Heart left ventricle (tissue), 16 donors: Measurements from ENCODE around the gene MYO1B. TPM values are rescaled to one million over a fixed set of nuclear protein-coding genes. Genes with fewer than 3 reads are reported as not detected.

Source experiments
- ATAC-seq, 4 donors: fragments of 200-7000 bp; cut with Tn5 transposase; one replicate each; pipeline ENCODE4 v1.9.1; 2020 to 2022; ENCODE audit warnings: moderate library complexity in 4 of 4, mild to moderate bottlenecking in 3 of 4, moderate number of reproducible peaks in 1 of 4
- DNase-seq, 5 donors: peaks; one replicate each; pipeline ENCODE4 v3.0.0-alpha.2; 2020
- H3K27ac ChIP-seq, 12 donors: fragments of 200-600 bp; sonication (generic) in 4 of 12; one replicate each; pipeline versions ENCODE4 v1.5.0 to v1.8.0; 2016 to 2022; ENCODE audit warnings: mild to moderate bottlenecking in 2 of 12
- H3K27me3 ChIP-seq, 9 donors: fragments of 200-600 bp; sonication (generic) in 2 of 9; one replicate each; pipeline versions ENCODE4 v1.5.1 to v1.8.0; 2016 to 2022; ENCODE audit warnings: mild to moderate bottlenecking in 3 of 9
- H3K36me3 ChIP-seq, 9 donors: fragments of 200-600 bp; sonication (generic) in 2 of 9; one replicate each; pipeline versions ENCODE4 v1.5.0 to v1.8.0; 2018 to 2022; ENCODE audit warnings: mild to moderate bottlenecking in 2 of 9
- H3K4me1 ChIP-seq, 12 donors: fragments of 200-600 bp; sonication (generic) in 4 of 12; one replicate each; pipeline versions ENCODE4 v1.5.0 to v1.8.0; 2016 to 2022; ENCODE audit warnings: mild to moderate bottlenecking in 3 of 12
- H3K4me3 ChIP-seq, 12 donors: fragments of 200-600 bp; sonication (generic) in 4 of 12; one replicate each; pipeline versions ENCODE4 v1.5.0 to v1.8.0; 2017 to 2022; ENCODE audit warnings: mild to moderate bottlenecking in 9 of 12, moderate library complexity in 4 of 12
- H3K9me3 ChIP-seq, 12 donors: fragments of 200-600 bp; sonication (generic) in 4 of 12; one replicate each; pipeline versions ENCODE4 v1.5.0 to v1.8.0; 2016 to 2022; ENCODE audit warnings: mild to moderate bottlenecking in 1 of 12
- POLR2A ChIP-seq, 2 donors: fragments of 450-650 bp; IDR thresholded peaks; one replicate each; pipeline ENCODE4 v1.6.1; 2017; ENCODE audit warnings: antibody characterized with exemption in 2 of 2, mild to moderate bottlenecking in 2 of 2, moderate library complexity in 2 of 2
- WGBS, 4 donors: extraction: QIAGEN DNeasy Blood & Tissue Kit in 2 of 4; methylation state at CpG; one replicate each; pipeline versions ENCODE4 v1.1.5 to v1.1.7; 2013 to 2018; 5-methylcytosine and 5-hydroxymethylcytosine counted together
- intact Hi-C, 10 donors: fragments of 100-400 bp; cut with DNase I; formaldehyde crosslinking; loops; one replicate each; pipeline versions ENCODE4 v1.11.1 to v1.14.2; 2022
- polyA plus RNA-seq, 2 donors: library from polyadenylated mRNA; stranded (reverse); fragments of 200-250 nt; gene quantifications; one replicate each; pipeline ENCODE4 v1.2.3, GENCODE V29; 2013
- total RNA-seq, 9 donors: library from RNA; depleted of rRNA in 2 of 9; stranded (reverse); fragments of >200 nt in 2 of 9; fragmentation: NEBNext Ultra II Directional in 3 of 9; extraction: Animal tissue kit (Norgen Biotek cat#: 25700) in 3 of 9; gene quantifications; one replicate each; pipeline versions ENCODE4 v1.1.0 to v1.2.4, GENCODE V29; 2016 to 2023
- TF ChIP-seq, protein P1 (sequence below), 12 donors: fragments of 200-600 bp; sonication (generic) in 4 of 12; IDR thresholded peaks; one replicate each; pipeline versions ENCODE4 v1.5.0 to v1.8.0; 2018 to 2022; ENCODE audit warnings: antibody characterized with exemption in 12 of 12, mild to moderate bottlenecking in 5 of 12
- donor health status: ischemic (EF 13 %, LVEDD 7.1; RV severe dilation, severe dysfunction).
- donor health status: healthy with polysubstance abuse.
- donor health status: DM: no; HTN: yes; CAD: no.
- donor health status: DM: no; HTN: no; CAD: no.
- donor health status: ischemic (EF 25% LVEDD 6.9; RV normal size, moderate dysfunction).
- donor health status: ischemic (EF 25% LVEDD 5.7; RV mildly dilated, moderate dysfunction).
- donor health status: healthy.
- donor health status: DM: yes; HTN: yes; CAD: no.
- donor health status: ischemic (EF 35%, LVEDD 5.7; RV mildly dilated, moderate dysfunction).
- donor health status: nonischemic (EF 11% LVEDD 7.7; RV severe dilation, severe dysfunction).
- donor health status: DM: yes; HTN: yes; CAD: no.
- donor health status: PGD.
- donor health status: ischemic (EF 29% LVEDD 5.4; RV normal size, mild dysfunction).
- donor health status: nonischemic (EF 23%, LVEDD 6.1; RV moderate dilation, normal function).

The MYO1B gene
- total and polyA plus RNA-seq, 11 donors = 7.8 to 47.3 (median 15.8) TPM

DNA sequence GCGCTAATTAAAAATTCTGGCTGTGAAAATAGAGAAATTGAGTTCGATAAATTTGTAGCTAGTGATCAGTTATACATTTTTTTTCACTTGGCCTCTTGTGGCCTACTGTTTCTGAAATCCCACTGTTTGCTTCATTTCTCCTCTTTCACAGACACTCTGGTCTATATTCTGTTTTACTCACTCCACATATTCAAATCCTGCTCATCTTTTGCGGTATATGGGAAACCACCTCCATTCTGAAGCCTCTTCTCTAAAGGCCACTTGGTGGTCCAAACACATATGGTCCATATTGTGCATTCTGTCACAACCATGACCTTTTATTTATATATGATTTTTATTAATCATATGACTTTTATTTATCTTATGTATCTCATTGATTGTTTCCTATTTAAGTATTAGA, 67.0 kb downstream of the MYO1B start:
- TF ChIP-seq, protein P1, sequence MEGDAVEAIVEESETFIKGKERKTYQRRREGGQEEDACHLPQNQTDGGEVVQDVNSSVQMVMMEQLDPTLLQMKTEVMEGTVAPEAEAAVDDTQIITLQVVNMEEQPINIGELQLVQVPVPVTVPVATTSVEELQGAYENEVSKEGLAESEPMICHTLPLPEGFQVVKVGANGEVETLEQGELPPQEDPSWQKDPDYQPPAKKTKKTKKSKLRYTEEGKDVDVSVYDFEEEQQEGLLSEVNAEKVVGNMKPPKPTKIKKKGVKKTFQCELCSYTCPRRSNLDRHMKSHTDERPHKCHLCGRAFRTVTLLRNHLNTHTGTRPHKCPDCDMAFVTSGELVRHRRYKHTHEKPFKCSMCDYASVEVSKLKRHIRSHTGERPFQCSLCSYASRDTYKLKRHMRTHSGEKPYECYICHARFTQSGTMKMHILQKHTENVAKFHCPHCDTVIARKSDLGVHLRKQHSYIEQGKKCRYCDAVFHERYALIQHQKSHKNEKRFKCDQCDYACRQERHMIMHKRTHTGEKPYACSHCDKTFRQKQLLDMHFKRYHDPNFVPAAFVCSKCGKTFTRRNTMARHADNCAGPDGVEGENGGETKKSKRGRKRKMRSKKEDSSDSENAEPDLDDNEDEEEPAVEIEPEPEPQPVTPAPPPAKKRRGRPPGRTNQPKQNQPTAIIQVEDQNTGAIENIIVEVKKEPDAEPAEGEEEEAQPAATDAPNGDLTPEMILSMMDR (IDR thresholded peaks at IDR 0.05) = no peak

DNA sequence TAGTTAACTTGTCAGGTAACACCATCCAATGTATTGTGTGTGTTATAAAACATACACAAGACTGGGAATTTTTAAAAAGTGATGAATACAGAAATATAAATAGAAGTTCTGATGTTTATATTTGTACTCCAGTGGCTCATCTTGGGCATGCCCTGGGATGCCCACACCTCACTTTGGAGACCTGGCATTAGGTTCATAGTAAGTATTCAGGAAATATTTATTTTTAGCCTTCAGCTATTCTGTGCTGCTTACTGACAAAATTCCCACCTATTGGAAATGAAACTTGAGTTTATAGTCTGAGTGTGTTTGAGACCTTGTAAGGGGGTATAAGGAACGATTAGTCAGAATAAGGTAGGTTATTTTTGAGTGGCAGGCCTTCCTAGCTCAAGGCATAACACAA, 67.5 kb downstream of the MYO1B start:
- H3K4me1 ChIP-seq = peaks cover 0 to 14% (median under 1%) of the 10 kb centered on the region in 12 donors
- intact Hi-C loops = no loop called here
- ATAC-seq = no peak
- no peak overlapping the region for H3K4me3 ChIP-seq
- no peak for DNase-seq
- TF ChIP-seq, protein P1 (IDR thresholded peaks at IDR 0.05) = no peak
- TF ChIP-seq POLR2A (IDR thresholded peaks at IDR 0.05) = no peak
- WGBS, 4 donors = 74 to 92% (median 77%) methylated on average over 1 of the region's 1 CpG
- no peaks in the 10 kb centered on the region for H3K27me3 ChIP-seq
- H3K27ac ChIP-seq = no peak overlapping the region
- H3K9me3 ChIP-seq = no peaks in the 10 kb centered on the region
- H3K36me3 ChIP-seq = no peaks in the 10 kb centered on the region

More for the DNA sequence above, 67.0 kb downstream of the MYO1B start:
- ATAC-seq = no peak
- no peak for DNase-seq
- H3K27me3 ChIP-seq = no peaks in the 10 kb centered on the region
- no peaks in the 10 kb centered on the region for H3K9me3 ChIP-seq
- 94 to 99% (median 98%) methylated on average over 3 of the region's 3 CpGs for WGBS, 4 donors
- H3K36me3 ChIP-seq = no peaks in the 10 kb centered on the region
- intact Hi-C loops = no loop called here
- no peak overlapping the region for H3K4me3 ChIP-seq
- H3K4me1 ChIP-seq = peaks cover 0 to 14% (median under 1%) of the 10 kb centered on the region in 12 donors
- H3K27ac ChIP-seq = no peak overlapping the region

DNA sequence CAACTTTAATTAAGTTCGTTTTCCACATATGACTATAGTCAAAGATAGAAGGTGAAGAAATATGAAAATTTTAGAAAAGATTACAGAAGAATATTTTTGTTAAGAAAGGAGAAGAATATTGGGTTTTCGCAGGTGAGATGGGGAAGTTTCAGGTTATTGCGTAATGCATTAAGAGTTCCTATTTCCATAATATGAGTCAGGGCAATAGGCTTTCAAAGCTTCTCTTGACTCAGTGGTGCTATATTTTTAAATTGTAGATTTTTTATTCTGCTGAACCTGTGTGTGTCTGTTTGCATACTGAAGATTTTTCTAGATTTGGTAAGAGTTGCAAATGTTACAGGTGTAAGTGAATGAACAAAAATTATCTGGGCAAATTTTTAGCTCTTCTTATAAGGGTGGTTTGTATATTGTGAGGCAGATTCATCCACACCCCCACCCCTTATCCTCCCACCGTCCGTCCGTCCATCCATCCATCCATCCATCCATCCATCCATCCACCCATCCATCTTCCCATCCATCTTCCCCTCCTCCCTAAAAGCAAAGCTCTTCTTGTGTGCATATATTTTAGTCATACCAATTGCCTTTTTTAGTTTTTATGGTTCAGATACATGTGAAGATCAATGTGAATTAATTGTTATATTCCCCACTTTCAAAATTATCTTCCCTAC, 69.6 kb downstream of the MYO1B start:
- intact Hi-C loops = loop anchor here in 1 of 10 donors (5.0 kb wide), 1 partner anchor 43 kb away; no protein-coding TSS in a partner anchor
- ATAC-seq = no peak
- H3K4me1 ChIP-seq = peaks cover 0 to 24% (median 14%) of the 10 kb centered on the region in 12 donors
- H3K9me3 ChIP-seq = no peaks in the 10 kb centered on the region
- no peaks in the 10 kb centered on the region for H3K36me3 ChIP-seq
- H3K27ac ChIP-seq = no peak overlapping the region
- 93 to 96% (median 95%) methylated on average over 6 of the region's 6 CpGs for WGBS, 4 donors
- H3K4me3 ChIP-seq = no peak overlapping the region
- no peak for TF ChIP-seq POLR2A (IDR thresholded peaks at IDR 0.05)
- TF ChIP-seq, protein P1 (IDR thresholded peaks at IDR 0.05) = no peak
- DNase-seq = no peak
- H3K27me3 ChIP-seq = no peaks in the 10 kb centered on the region

DNA sequence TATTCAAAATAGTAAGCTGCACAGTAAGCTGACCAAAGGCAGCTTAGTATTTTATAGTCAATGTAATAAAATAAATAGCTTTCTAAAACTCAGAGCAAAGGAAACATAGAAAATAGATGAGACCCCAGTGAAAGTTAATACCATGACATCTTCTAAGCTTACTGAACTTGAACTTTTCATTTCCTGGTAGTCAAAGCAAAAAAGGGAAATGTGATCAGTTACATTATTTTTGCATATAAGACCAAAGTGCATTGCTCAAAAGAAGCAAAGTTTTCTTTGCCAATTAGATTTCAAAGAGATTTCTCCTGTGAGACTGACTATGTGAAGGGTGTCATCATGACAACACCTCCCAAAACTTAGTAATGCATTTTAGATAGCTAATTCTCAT, 70.2 kb downstream of the MYO1B start:
- H3K4me3 ChIP-seq = no peak overlapping the region
- TF ChIP-seq, protein P1 (IDR thresholded peaks at IDR 0.05) = no peak
- no peak for TF ChIP-seq POLR2A (IDR thresholded peaks at IDR 0.05)
- DNase-seq (no peak), ATAC-seq (no peak)
- no peaks in the 10 kb centered on the region for H3K36me3 ChIP-seq
- intact Hi-C loops = loop anchor here in 1 of 10 donors (5.0 kb wide), 1 partner anchor 43 kb away; no protein-coding TSS in a partner anchor
- no peaks in the 10 kb centered on the region for H3K27me3 ChIP-seq
- H3K4me1 ChIP-seq = peaks cover 0 to 29% (median 15%) of the 10 kb centered on the region in 12 donors
- H3K9me3 ChIP-seq = no peaks in the 10 kb centered on the region
- no peak overlapping the region for H3K27ac ChIP-seq
